Ascending aorta (tissue), 2 donors: Measurements from ENCODE around the gene RCAN2. TPM values are rescaled to one million over a fixed set of nuclear protein-coding genes. Genes with fewer than 3 reads are reported as not detected.
"Not testable (repeated sequence)": the region's sequence is repeated elsewhere in the genome, so short reads cannot be mapped to it uniquely, and the experiment has no call there.

ENCODE experiments used
- DNase-seq, 2 donors: peaks; one replicate each; pipeline ENCODE4 v3.0.0-alpha.2; 2019; ENCODE audit warnings: low spot score in 2 of 2
- H3K27ac ChIP-seq, 2 donors: fragments of 200-600 bp; sonication (generic); one replicate each; pipeline ENCODE4 v1.5.1; 2016 to 2017; ENCODE audit warnings: mild to moderate bottlenecking in 1 of 2
- H3K27me3 ChIP-seq: fragments of 200-600 bp; sonication (generic); one replicate; pipeline ENCODE4 v1.5.1; 2017
- H3K36me3 ChIP-seq, 2 donors: fragments of 200-600 bp; sonication (generic); one replicate each; pipeline ENCODE4 v1.5.1; 2016
- H3K4me1 ChIP-seq, 2 donors: fragments of 200-600 bp; sonication (generic); one replicate each; pipeline ENCODE4 v1.5.1; 2016 to 2017; ENCODE audit warnings: mild to moderate bottlenecking in 1 of 2
- H3K4me3 ChIP-seq, 2 donors: fragments of 200-600 bp; sonication (generic); one replicate each; pipeline ENCODE4 v1.5.1; 2016 to 2017; ENCODE audit warnings: mild to moderate bottlenecking in 1 of 2
- H3K9me3 ChIP-seq, 2 donors: fragments of 200-600 bp; sonication (generic); one replicate each; pipeline ENCODE4 v1.5.1; 2016
- intact Hi-C: fragments of 100-400 bp; cut with DNase I; formaldehyde crosslinking; loops from one replicate; pipeline ENCODE4 v1.15.1; 2023
- total RNA-seq: library from RNA; depleted of rRNA; stranded (reverse); fragments of >200 nt; gene quantifications from one replicate; pipeline ENCODE4 v1.1.0, GENCODE V29; 2016
- TF ChIP-seq, protein P1 (sequence below), 3 experiments: fragments of 200-600 bp in 2 of 3; fragments of 450-650 bp in 1 of 3; sonication (generic) in 2 of 3; IDR thresholded peaks; one replicate each; pipeline ENCODE4 v1.5.1; 2016 to 2019; ENCODE audit warnings: antibody characterized with exemption in 3 of 3, mild to moderate bottlenecking in 1 of 3, moderate library complexity in 1 of 3

Gene RCAN2
- total RNA-seq, 1 donor from 2014 or later = 83.4 TPM

DNA sequence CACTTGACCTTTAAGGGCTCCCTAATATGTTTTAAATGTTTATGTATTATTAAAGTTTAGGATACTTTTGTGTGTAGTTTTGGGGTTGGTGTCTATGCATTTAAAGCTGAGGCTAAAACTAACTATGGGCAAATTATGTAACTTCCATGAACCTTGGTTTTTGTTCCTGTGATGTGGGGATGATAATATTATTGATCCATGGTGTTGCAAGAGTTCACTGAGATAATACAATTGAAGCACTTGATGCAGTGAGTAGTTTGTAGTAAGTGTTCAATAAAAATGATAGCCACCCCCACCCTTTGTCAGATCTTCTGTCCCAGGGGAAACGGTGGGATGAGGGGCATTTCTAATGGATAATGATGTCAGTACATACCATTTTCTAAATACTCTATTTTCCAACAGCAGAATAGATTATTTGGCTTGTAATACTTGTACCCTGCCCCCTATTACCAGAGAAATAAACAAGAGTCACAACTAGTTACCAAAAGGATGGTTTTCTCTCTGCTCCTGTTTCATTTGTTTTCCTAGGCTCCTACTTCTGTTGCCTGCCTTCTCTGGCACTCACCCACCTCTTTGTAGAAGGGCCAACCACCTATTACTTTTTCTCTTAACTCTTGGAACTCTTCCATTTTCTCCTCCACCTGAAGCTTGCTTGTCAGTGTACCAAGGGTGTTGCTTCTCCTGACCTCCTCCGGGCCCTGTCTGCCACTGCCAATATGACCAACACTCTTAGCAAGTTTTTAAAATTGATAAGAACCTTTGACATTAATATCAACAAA lies 97.9 kb downstream of the RCAN2 start:
- H3K27me3 ChIP-seq = no peaks in the 10 kb centered on the region
- no peak overlapping the region for H3K27ac ChIP-seq
- no peaks in the 10 kb centered on the region for H3K9me3 ChIP-seq
- DNase-seq = no peak
- no peak overlapping the region for H3K4me3 ChIP-seq
- H3K4me1 ChIP-seq = peaks cover 0 to 16% of the 10 kb centered on the region in 2 donors
- TF ChIP-seq, protein P1, sequence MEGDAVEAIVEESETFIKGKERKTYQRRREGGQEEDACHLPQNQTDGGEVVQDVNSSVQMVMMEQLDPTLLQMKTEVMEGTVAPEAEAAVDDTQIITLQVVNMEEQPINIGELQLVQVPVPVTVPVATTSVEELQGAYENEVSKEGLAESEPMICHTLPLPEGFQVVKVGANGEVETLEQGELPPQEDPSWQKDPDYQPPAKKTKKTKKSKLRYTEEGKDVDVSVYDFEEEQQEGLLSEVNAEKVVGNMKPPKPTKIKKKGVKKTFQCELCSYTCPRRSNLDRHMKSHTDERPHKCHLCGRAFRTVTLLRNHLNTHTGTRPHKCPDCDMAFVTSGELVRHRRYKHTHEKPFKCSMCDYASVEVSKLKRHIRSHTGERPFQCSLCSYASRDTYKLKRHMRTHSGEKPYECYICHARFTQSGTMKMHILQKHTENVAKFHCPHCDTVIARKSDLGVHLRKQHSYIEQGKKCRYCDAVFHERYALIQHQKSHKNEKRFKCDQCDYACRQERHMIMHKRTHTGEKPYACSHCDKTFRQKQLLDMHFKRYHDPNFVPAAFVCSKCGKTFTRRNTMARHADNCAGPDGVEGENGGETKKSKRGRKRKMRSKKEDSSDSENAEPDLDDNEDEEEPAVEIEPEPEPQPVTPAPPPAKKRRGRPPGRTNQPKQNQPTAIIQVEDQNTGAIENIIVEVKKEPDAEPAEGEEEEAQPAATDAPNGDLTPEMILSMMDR (IDR thresholded peaks at IDR 0.05) = no peak
- H3K36me3 ChIP-seq = peaks cover 0 to 5% of the 10 kb centered on the region in 2 donors
- intact Hi-C loops = no loop called here

DNA sequence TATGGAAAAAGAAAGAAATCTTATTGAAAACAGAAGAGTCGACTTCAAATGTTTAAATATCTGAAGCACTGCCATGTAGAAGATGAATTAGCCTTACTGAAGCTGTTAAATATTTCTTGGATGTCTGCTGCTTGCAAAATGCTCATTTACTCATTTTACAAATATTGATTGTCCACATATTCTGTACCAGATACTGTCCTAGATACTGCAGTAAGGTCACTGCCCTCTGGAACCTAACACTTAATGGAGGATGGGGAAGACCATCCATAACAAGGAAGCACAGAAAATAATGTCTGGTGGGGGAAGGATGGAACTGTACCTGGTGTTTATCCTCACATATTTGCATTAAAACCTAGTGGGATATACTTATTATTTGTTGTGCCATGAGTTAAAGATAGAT lies 99.0 kb downstream of the RCAN2 start:
- intact Hi-C loops = no loop called here
- H3K4me3 ChIP-seq = no peak overlapping the region
- H3K27me3 ChIP-seq = no peaks in the 10 kb centered on the region
- H3K36me3 ChIP-seq = peaks cover 0 to 5% of the 10 kb centered on the region in 2 donors
- H3K4me1 ChIP-seq = peaks cover 0 to 16% of the 10 kb centered on the region in 2 donors
- H3K27ac ChIP-seq = no peak overlapping the region
- TF ChIP-seq, protein P1 (IDR thresholded peaks at IDR 0.05) = no peak
- H3K9me3 ChIP-seq = no peaks in the 10 kb centered on the region
- DNase-seq = no peak

DNA sequence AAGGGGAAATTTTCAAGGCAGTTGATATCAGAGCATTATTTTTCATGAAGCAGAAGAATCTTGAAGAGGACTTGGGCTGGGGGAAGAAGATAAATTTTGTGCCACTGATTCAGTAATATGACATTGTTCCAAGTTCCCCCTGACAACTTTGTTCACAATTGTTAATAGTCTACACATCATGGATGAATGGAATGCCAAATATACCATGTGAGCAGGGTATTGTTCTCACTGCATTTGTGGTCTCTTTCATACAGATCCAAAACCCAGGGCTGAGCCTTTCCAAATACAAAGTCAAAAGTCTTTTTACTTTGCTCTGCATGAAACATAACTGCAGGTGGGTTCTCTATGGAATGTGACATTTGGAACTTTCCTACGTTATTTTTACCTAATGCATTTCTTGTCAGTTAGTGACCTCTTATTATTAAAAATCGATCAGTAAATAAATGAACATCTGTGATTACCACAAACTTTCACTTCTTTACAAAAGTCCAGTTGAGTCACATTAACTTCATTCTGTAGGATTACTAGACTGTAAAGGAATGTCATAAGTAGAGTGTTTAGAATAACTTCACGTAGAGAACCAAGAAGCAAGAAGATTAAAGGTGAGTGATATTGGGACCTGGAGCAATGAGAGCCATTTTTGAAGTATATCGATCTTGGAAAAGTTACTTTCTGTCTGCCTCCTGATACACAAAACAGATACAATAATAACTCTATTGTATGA lies 100.9 kb downstream of the RCAN2 start:
- Histone ChIP-seq H3K36me3 (peaks cover 0 to 5% of the 10 kb centered on the region in 2 donors), H3K27ac (no peak overlapping the region), H3K4me1 (peaks cover 0 to 11% of the 10 kb centered on the region in 2 donors), H3K4me3 (no peak overlapping the region), H3K9me3 (no peaks in the 10 kb centered on the region), H3K27me3 (no peaks in the 10 kb centered on the region)
- TF ChIP-seq, protein P1 (IDR thresholded peaks at IDR 0.05) = no peak
- intact Hi-C loops = no loop called here
- no peak for DNase-seq

DNA sequence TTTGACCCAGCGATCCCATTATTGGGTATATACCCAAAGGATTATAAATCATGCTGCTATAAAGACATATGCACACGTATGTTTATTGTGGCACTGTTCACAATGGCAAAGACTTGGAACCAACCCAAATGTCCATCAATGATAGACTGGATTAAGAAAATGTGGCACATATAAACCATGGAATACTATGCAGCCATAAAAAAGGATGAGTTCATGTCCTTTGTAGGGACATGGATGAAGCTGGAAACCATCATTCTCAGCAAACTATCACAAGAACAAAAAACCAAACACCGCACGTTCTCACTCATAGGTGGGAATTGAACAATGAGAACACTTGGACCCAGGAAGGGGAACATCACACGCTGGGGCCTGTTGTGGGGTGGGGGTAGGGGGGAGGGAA lies 103.5 kb downstream of the RCAN2 start:
- intact Hi-C loops, DNase-seq: not testable (repeated sequence)

DNA sequence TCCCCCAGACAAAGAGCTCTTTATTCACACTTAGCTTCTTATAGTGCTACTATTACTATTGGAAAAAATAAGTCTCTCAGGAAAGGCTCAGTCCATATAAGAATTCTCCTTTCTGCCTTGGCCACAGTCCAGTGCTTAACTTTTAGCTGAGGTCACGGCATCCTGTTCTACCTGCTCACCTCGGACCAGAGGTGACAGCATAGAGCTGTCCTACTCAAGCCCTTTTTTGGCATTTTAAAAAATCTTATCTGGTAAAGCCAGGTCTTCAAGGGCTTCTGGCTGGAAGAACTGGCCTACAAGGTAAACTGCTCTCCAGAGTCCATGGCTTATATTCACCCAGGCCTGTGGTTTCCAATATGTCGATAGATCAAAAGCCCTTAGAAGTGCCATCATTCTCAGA lies 109.7 kb downstream of the RCAN2 start:
- H3K4me1 ChIP-seq = peaks cover 11 to 62% of the 10 kb centered on the region in 2 donors
- TF ChIP-seq, protein P1 (IDR thresholded peaks at IDR 0.05) = no peak
- no peak overlapping the region for H3K27ac ChIP-seq
- H3K27me3 ChIP-seq = no peaks in the 10 kb centered on the region
- intact Hi-C loops = no loop called here
- no peak overlapping the region for H3K4me3 ChIP-seq
- no peak for DNase-seq
- H3K9me3 ChIP-seq = no peaks in the 10 kb centered on the region
- H3K36me3 ChIP-seq = no peaks in the 10 kb centered on the region

More for the DNA sequence above, 103.5 kb downstream of the RCAN2 start:
- not testable (repeated sequence) for H3K27ac ChIP-seq, H3K27me3 ChIP-seq, H3K4me3 ChIP-seq, H3K36me3 ChIP-seq, H3K9me3 ChIP-seq
- H3K4me1 ChIP-seq = peaks cover 0 to 14% of the 10 kb centered on the region in 2 donors

DNA sequence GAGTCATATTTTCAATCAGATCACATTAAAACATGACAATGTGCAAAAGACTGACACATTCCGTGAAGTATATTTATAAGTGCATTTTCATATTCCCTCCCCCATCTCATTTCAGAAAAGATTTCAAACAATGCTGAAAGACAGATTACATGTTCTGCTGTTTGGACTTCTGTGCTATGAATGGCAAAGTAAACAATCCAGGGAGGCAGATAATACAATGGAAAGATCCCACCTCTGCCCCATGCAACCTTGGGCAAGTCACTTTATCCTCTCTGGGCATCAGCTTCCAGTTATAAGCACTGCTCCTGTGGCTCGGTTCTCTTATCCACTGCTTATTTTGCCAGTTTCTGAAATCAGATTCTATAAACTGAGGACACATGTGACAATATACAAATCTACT lies 110.2 kb downstream of the RCAN2 start:
- DNase-seq = no peak

More for the DNA sequence above, 110.2 kb downstream of the RCAN2 start:
- no peaks in the 10 kb centered on the region for H3K9me3 ChIP-seq
- no peaks in the 10 kb centered on the region for H3K27me3 ChIP-seq
- peaks cover 11 to 67% of the 10 kb centered on the region in 2 donors for H3K4me1 ChIP-seq
- no peak overlapping the region for H3K27ac ChIP-seq
- no peak overlapping the region for H3K4me3 ChIP-seq
- TF ChIP-seq, protein P1 (IDR thresholded peaks at IDR 0.05) = no peak
- intact Hi-C loops = no loop called here
- H3K36me3 ChIP-seq = no peaks in the 10 kb centered on the region
